GM13977 (cell line): ENCODE results near the gene CT45A2.
"Not testable (repeated sequence)": the region's sequence is repeated elsewhere in the genome, so short reads cannot be mapped to it uniquely, and the experiment has no call there.

Experiments used
- DNase-seq: peaks from one replicate; pipeline ENCODE4 v3.0.0; 2012; ENCODE audit warnings: low spot score
- in situ Hi-C: fragments of 300-500 bp; cut with MboI; formaldehyde crosslinking; loops from one replicate; pipeline ENCODE4 v1.12.0; 2022; ENCODE audit warnings: low sequenced_read_pairs, low pct_unique_long_range_greater_than_20kb, mixed read lengths, inconsistent platforms; ENCODE audit not compliant: unreplicated experiment

Gene CT45A2

GRCh38 chrX:135819912-135820311 is at the start of gene CT45A2:
TSS of gene CT45A2 (minus strand) at chrX:135820012. CDS start at chrX:135816265, 3,747 bp downstream.
- in situ Hi-C loops, DNase-seq: not testable (repeated sequence)

GRCh38 chrX:135854438-135854837 is 34.6 kb upstream of the CT45A2 start, which contains the start of gene CT45A8:
TSS of gene CT45A8 (minus strand) at chrX:135854538. CDS start at chrX:135850783, 3,755 bp downstream.
- DNase-seq, in situ Hi-C loops: not testable (repeated sequence)

GRCh38 chrX:135837180-135837579 is 17.4 kb upstream of the CT45A2 start, which contains the start of gene CT45A7:
TSS of gene CT45A7 (minus strand) at chrX:135837280. CDS start at chrX:135833533, 3,747 bp downstream.
- DNase-seq, in situ Hi-C loops: not testable (repeated sequence)

- in situ Hi-C loops = not testable (repeated sequence)
Observed at GRCh38 chrX:135802687-135803086, 17.1 kb downstream of the CT45A2 start, which contains the start of gene CT45A6. TSS of gene CT45A6 (minus strand) at chrX:135802787. CDS start at chrX:135798993, 3,794 bp downstream.

GRCh38 chrX:135785403-135785802 is 34.4 kb downstream of the CT45A2 start, which contains the start of gene CT45A5:
TSS of gene CT45A5 (minus strand) at chrX:135785503. CDS start at chrX:135781729, 3,774 bp downstream.
- DNase-seq, in situ Hi-C loops: not testable (repeated sequence)

More at GRCh38 chrX:135802687-135803086, 17.1 kb downstream of the CT45A2 start, which contains the start of gene CT45A6:
- DNase-seq = not testable (repeated sequence)

- in situ Hi-C loops, DNase-seq: not testable (repeated sequence)
Observed at GRCh38 chrX:135768091-135768490, 51.7 kb downstream of the CT45A2 start, which contains the start of gene CT45A3. TSS of gene CT45A3 (minus strand) at chrX:135768191. CDS start at chrX:135764444, 3,747 bp downstream.
